ENCODE data around the gene BSND.

- no peak for TF ChIP-seq EZH2 (IDR thresholded peaks at IDR 0.05; ENCODE audit: borderline replicate concordance, low read length)
- TF ChIP-seq, protein P1, sequence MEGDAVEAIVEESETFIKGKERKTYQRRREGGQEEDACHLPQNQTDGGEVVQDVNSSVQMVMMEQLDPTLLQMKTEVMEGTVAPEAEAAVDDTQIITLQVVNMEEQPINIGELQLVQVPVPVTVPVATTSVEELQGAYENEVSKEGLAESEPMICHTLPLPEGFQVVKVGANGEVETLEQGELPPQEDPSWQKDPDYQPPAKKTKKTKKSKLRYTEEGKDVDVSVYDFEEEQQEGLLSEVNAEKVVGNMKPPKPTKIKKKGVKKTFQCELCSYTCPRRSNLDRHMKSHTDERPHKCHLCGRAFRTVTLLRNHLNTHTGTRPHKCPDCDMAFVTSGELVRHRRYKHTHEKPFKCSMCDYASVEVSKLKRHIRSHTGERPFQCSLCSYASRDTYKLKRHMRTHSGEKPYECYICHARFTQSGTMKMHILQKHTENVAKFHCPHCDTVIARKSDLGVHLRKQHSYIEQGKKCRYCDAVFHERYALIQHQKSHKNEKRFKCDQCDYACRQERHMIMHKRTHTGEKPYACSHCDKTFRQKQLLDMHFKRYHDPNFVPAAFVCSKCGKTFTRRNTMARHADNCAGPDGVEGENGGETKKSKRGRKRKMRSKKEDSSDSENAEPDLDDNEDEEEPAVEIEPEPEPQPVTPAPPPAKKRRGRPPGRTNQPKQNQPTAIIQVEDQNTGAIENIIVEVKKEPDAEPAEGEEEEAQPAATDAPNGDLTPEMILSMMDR (IDR thresholded peaks at IDR 0.05; ENCODE audit: low read length), result no peak
These were observed 1.7 kb downstream of the BSND start for GRCh38 chr1:55000110-55001085.
